VCaP (cell line): ENCODE data around the gene CRB1.
A peak's percentile ranks its signal among the peaks of the same experiment; 100 is the strongest.

Experiments used
- H3K27ac ChIP-seq: fragments of 450-650 bp; 2 replicates; pipeline ENCODE4 v1.5.1; 2017
- CTCF ChIP-seq: fragments of 450-650 bp; conservative IDR thresholded peaks from 2 replicates; pipeline ENCODE4 v1.5.1; 2017; ENCODE audit warnings: mild to moderate bottlenecking, moderate library complexity

Gene CRB1

GRCh38 chr1:197413564-197413963 is 145.5 kb downstream of the CRB1 start:
- no peak for TF ChIP-seq CTCF
- no peak overlapping the region for H3K27ac ChIP-seq

DNA sequence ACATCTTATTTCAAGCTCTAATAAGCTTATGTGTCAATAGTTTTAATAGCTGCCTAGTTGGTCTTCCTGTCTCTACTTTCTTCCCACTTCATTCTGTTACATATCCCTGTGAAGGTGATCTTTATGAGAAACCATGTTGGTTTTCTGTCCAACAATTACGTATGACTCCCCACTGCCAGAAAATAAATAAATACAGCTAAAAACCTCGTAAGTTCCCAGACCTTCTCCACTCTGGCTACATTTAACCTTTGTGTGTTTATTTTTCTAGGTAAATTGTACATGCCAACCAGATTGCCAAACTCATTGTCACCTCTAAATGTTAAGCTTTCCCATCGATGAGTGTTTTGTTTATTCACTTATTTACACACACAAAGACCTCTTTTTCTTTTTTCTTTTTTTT is 147.2 kb downstream of the CRB1 start:
- no peak overlapping the region for H3K27ac ChIP-seq
- TF ChIP-seq CTCF = no peak

DNA sequence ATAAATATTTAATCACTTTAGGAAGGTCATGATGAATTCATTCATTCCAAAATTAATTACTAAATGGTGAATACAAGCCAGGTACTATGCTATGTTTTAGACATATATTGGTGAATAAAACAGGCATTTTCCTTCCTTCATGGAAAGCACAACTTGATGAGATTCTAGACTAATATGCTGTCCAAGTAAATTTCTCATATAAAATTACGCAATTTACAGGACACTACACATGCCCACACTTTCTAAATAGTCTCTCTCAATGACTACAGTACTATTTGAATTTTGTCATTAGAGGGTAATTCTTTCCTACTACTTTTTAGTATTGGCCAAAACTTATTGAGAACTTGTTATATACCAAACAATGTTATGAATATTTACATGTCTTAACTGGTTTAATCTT is 150.6 kb downstream of the CRB1 start:
- H3K27ac ChIP-seq = no peak overlapping the region
- no peak for TF ChIP-seq CTCF

GRCh38 chr1:197422993-197423392 is 154.9 kb downstream of the CRB1 start:
- no peak for TF ChIP-seq CTCF
- H3K27ac ChIP-seq = no peak overlapping the region

GRCh38 chr1:197424380-197424779 is 156.3 kb downstream of the CRB1 start:
- H3K27ac ChIP-seq = no peak overlapping the region
- no peak for TF ChIP-seq CTCF

GRCh38 chr1:197429372-197429771 is 161.3 kb downstream of the CRB1 start:
- TF ChIP-seq CTCF = no peak
- peak overlapping the region; percentile 64 for H3K27ac ChIP-seq

DNA sequence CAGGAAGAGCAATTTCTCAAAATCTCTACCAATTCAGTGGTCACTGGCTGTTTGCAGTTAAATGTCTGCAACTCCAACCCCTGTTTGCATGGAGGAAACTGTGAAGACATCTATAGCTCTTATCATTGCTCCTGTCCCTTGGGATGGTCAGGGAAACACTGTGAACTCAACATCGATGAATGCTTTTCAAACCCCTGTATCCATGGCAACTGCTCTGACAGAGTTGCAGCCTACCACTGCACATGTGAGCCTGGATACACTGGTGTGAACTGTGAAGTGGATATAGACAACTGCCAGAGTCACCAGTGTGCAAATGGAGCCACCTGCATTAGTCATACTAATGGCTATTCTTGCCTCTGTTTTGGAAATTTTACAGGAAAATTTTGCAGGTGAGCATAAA is 167.2 kb downstream of the CRB1 start:
- no peak overlapping the region for H3K27ac ChIP-seq
- TF ChIP-seq CTCF = no peak

- no peak overlapping the region for H3K27ac ChIP-seq
- no peak for TF ChIP-seq CTCF
Measured at GRCh38 chr1:197437601-197438000, 169.5 kb downstream of the CRB1 start.
